Right ventricle myocardium inferior (tissue), 1 donor: ENCODE measurements around the gene CLUH. TPM values are rescaled to one million over a fixed set of nuclear protein-coding genes. Genes with fewer than 3 reads are reported as not detected.

Source experiments
- ATAC-seq: fragments of 200-7000 bp; cut with Tn5 transposase; one replicate; pipeline ENCODE4 v1.9.1; 2020; ENCODE audit warnings: mild to moderate bottlenecking, moderate library complexity
- DNase-seq: peaks from one replicate; pipeline ENCODE4 v3.0.0; 2021; ENCODE audit errors: missing footprints
- intact Hi-C: fragments of 100-400 bp; cut with DNase I; formaldehyde crosslinking; loops from one replicate; pipeline ENCODE4 v1.11.0; 2022
- total RNA-seq: library from RNA; stranded (reverse); fragmentation: NEBNext Ultra II Directional; extraction: Animal tissue kit (Norgen Biotek cat#: 25700); gene quantifications from one replicate; pipeline ENCODE4 v1.2.1, GENCODE V29; 2021
- donor health status: DM: no; HTN: yes; CAD: no; lungs with severe emphysema.

The CLUH gene
- total RNA-seq, 1 donor from 2014 or later, result 180 TPM

- DNase-seq, result peak; percentile 18
- no peak for ATAC-seq
- intact Hi-C loops, result no loop called here
Measured at GRCh38 chr17:2722611-2723010, 11.0 kb upstream of the CLUH start.

GRCh38 chr17:2721603-2722002 is 10.0 kb upstream of the CLUH start:
- no peak for ATAC-seq
- intact Hi-C loops, result no loop called here

GRCh38 chr17:2719861-2720260 is 8.3 kb upstream of the CLUH start:
- peak; percentile 40 for DNase-seq
- no peak for ATAC-seq
- intact Hi-C loops, result no loop called here

More at GRCh38 chr17:2721603-2722002, 10.0 kb upstream of the CLUH start:
- no peak for DNase-seq

- intact Hi-C loops, result no loop called here
- no peak for ATAC-seq
- DNase-seq, result peak; percentile 45
Measured at GRCh38 chr17:2718150-2718938, 6.8 kb upstream of the CLUH start.

- ATAC-seq (no peak), DNase-seq (no peak)
- intact Hi-C loops, result no loop called here
Measured at GRCh38 chr17:2716649-2717048, 5.1 kb upstream of the CLUH start.

GRCh38 chr17:2713881-2714280 is 2.3 kb upstream of the CLUH start:
- intact Hi-C loops, result loop anchor here (5.0 kb wide), 1 partner anchor 312 kb away; the partner anchor contains the start of gene MNT
- no peak for DNase-seq
- ATAC-seq, result no peak

- intact Hi-C loops, result loop anchor here (5.0 kb wide), 1 partner anchor 310 kb away; the partner anchor contains the start of gene MNT
- DNase-seq, result no peak
- peak; percentile 0 for ATAC-seq
Measured at GRCh38 chr17:2712300-2713043, 908 bp upstream of the CLUH start.

- ATAC-seq (no peak), DNase-seq (peak; percentile 59)
- intact Hi-C loops, result loop anchor here (5.0 kb wide), 1 partner anchor 309 kb away; the partner anchor contains the start of gene MNT
Measured at GRCh38 chr17:2710803-2711607, 559 bp downstream of the CLUH start.

- ATAC-seq, result no peak
- intact Hi-C loops, result loop anchor here (5.0 kb wide), 1 partner anchor 308 kb away; the partner anchor contains the start of gene MNT
- DNase-seq, result no peak
Measured at GRCh38 chr17:2710071-2710802, 1.3 kb downstream of the CLUH start.

- ATAC-seq (no peak), DNase-seq (no peak)
- intact Hi-C loops, result loop anchor here (5.0 kb wide), 1 partner anchor 292 kb away; no protein-coding TSS in a partner anchor
Measured at GRCh38 chr17:2709183-2709661, 2.3 kb downstream of the CLUH start.

- intact Hi-C loops, result loop anchor here (1.0 to 5.0 kb wide), 2 partner anchors 110 to 291 kb away; no protein-coding TSS in a partner anchor
- ATAC-seq (no peak), DNase-seq (no peak)
Measured at GRCh38 chr17:2708585-2709182, 2.9 kb downstream of the CLUH start.

GRCh38 chr17:2707721-2708584 is 3.6 kb downstream of the CLUH start:
- intact Hi-C loops, result loop anchor here (1.0 to 5.0 kb wide), 3 partner anchors 21 to 291 kb away; no protein-coding TSS in a partner anchor
- peak; percentile 87 for DNase-seq
- ATAC-seq, result peak; percentile 59

GRCh38 chr17:2706911-2707510 is 4.6 kb downstream of the CLUH start:
- intact Hi-C loops, result loop anchor here (2.0 to 5.0 kb wide), 2 partner anchors 20 to 290 kb away; no protein-coding TSS in a partner anchor
- ATAC-seq, result no peak

GRCh38 chr17:2705888-2706795 is 5.4 kb downstream of the CLUH start:
- intact Hi-C loops, result loop anchor here (2.0 to 5.0 kb wide), 2 partner anchors 19 to 289 kb away; no protein-coding TSS in a partner anchor

More at GRCh38 chr17:2706911-2707510, 4.6 kb downstream of the CLUH start:
- peak; percentile 43 for DNase-seq

GRCh38 chr17:2705263-2705662 is 6.3 kb downstream of the CLUH start:
- intact Hi-C loops, result loop anchor here (5.0 kb wide), 1 partner anchor 288 kb away; no protein-coding TSS in a partner anchor
- ATAC-seq (no peak), DNase-seq (no peak)

More at GRCh38 chr17:2705888-2706795, 5.4 kb downstream of the CLUH start:
- DNase-seq, result peak; percentile 26
- no peak for ATAC-seq
